ENCODE results near the gene CTNND2.
"Not testable (repeated sequence)": the region's sequence is repeated elsewhere in the genome, so short reads cannot be mapped to it uniquely, and the experiment has no call there.

Gene CTNND2

GRCh38 chr5:11043881-11044280 lies 860.4 kb downstream of the CTNND2 start:
- no peak for DNase-seq (ENCODE audit: low read depth, low spot score)

GRCh38 chr5:11040345-11040744 lies 863.9 kb downstream of the CTNND2 start:
- DNase-seq (ENCODE audit: low read depth, low spot score) = no peak

- DNase-seq (ENCODE audit: low read depth, low spot score) = no peak
These were observed 865.5 kb downstream of the CTNND2 start for GRCh38 chr5:11038772-11039171.

- no peak for DNase-seq (ENCODE audit: low read depth, low spot score)
These were observed 866.3 kb downstream of the CTNND2 start for GRCh38 chr5:11037941-11038340.

- DNase-seq (ENCODE audit: low read depth, low spot score) = no peak
These were observed 867.2 kb downstream of the CTNND2 start for GRCh38 chr5:11037080-11037479.

- no peak for DNase-seq (ENCODE audit: low read depth, low spot score)
These were observed 873.6 kb downstream of the CTNND2 start for GRCh38 chr5:11030671-11031070.

- DNase-seq (ENCODE audit: low read depth, low spot score) = no peak
These were observed 876.6 kb downstream of the CTNND2 start for GRCh38 chr5:11027660-11028059.

GRCh38 chr5:11026543-11026942 lies 877.7 kb downstream of the CTNND2 start:
- no peak for DNase-seq (ENCODE audit: low read depth, low spot score)

- no peak for DNase-seq (ENCODE audit: low read depth, low spot score)
These were observed 880.3 kb downstream of the CTNND2 start for GRCh38 chr5:11023945-11024344.

GRCh38 chr5:11013793-11014192 lies 890.5 kb downstream of the CTNND2 start:
- no peak for DNase-seq (ENCODE audit: low read depth, low spot score)

GRCh38 chr5:11012295-11012694 lies 892.0 kb downstream of the CTNND2 start:
- no peak for DNase-seq (ENCODE audit: low read depth, low spot score)

- DNase-seq (ENCODE audit: low read depth, low spot score) = no peak
These were observed 893.6 kb downstream of the CTNND2 start for GRCh38 chr5:11010429-11011210.

GRCh38 chr5:11009576-11009975 lies 894.7 kb downstream of the CTNND2 start:
- no peak for DNase-seq (ENCODE audit: low read depth, low spot score)

- DNase-seq (ENCODE audit: low read depth, low spot score) = no peak
These were observed 896.9 kb downstream of the CTNND2 start for GRCh38 chr5:11007269-11007870.

GRCh38 chr5:11004523-11004922 lies 899.7 kb downstream of the CTNND2 start:
- DNase-seq (ENCODE audit: low read depth, low spot score) = not testable (repeated sequence)

- no peak for DNase-seq (ENCODE audit: low read depth, low spot score)
These were observed 903.5 kb downstream of the CTNND2 start for GRCh38 chr5:11000515-11001353.

- no peak for DNase-seq (ENCODE audit: low read depth, low spot score)
These were observed 904.5 kb downstream of the CTNND2 start for GRCh38 chr5:10999714-11000113.

GRCh38 chr5:10995891-10996290 lies 908.4 kb downstream of the CTNND2 start:
- DNase-seq (ENCODE audit: low read depth, low spot score) = no peak

GRCh38 chr5:10994091-10994986 lies 909.9 kb downstream of the CTNND2 start:
- no peak for DNase-seq (ENCODE audit: low read depth, low spot score)

- no peak for DNase-seq (ENCODE audit: low read depth, low spot score)
These were observed 913.6 kb downstream of the CTNND2 start for GRCh38 chr5:10990634-10991033.

GRCh38 chr5:10989577-10990263 lies 914.5 kb downstream of the CTNND2 start:
- no peak for DNase-seq (ENCODE audit: low read depth, low spot score)

Measured in astrocyte of the hippocampus (primary cell).